ENCODE results near the gene CREB5.

CREB5 gene

GRCh38 chr7:28654110-28654509 is 241.8 kb downstream of the CREB5 start:
- Mint-ChIP-seq H3K27ac (no peak overlapping the region), H3K36me3 (ENCODE audit: low read depth) (no peaks in the 10 kb centered on the region), H3K4me1 (ENCODE audit: low read depth) (peaks cover 4% of the 10 kb centered on the region), H3K4me3 (no peak overlapping the region), H3K27me3 (peaks cover 4% of the 10 kb centered on the region), H3K9me3 (no peaks in the 10 kb centered on the region)
- intact Hi-C loops (cut with micrococcal nuclease): no loop called here

GRCh38 chr7:28656529-28656928 is 244.2 kb downstream of the CREB5 start:
- H3K9me3 Mint-ChIP-seq: peaks cover 13% of the 10 kb centered on the region
- H3K4me1 Mint-ChIP-seq (ENCODE audit: low read depth): peaks cover 7% of the 10 kb centered on the region
- H3K36me3 Mint-ChIP-seq (ENCODE audit: low read depth): peaks cover 7% of the 10 kb centered on the region
- peaks cover 4% of the 10 kb centered on the region for H3K27me3 Mint-ChIP-seq
- H3K4me3 Mint-ChIP-seq: no peak overlapping the region
- intact Hi-C loops (cut with micrococcal nuclease): no loop called here
- no peak overlapping the region for H3K27ac Mint-ChIP-seq

GRCh38 chr7:28658381-28658780 is 246.1 kb downstream of the CREB5 start:
- intact Hi-C loops (cut with micrococcal nuclease): no loop called here
- peaks cover 13% of the 10 kb centered on the region for H3K9me3 Mint-ChIP-seq
- H3K27ac Mint-ChIP-seq: no peak overlapping the region
- peaks cover 12% of the 10 kb centered on the region for H3K4me1 Mint-ChIP-seq (ENCODE audit: low read depth)
- peaks cover 9% of the 10 kb centered on the region for H3K27me3 Mint-ChIP-seq
- peaks cover 7% of the 10 kb centered on the region for H3K36me3 Mint-ChIP-seq (ENCODE audit: low read depth)
- no peak overlapping the region for H3K4me3 Mint-ChIP-seq

- Mint-ChIP-seq H3K4me1 (ENCODE audit: low read depth) (peaks cover 12% of the 10 kb centered on the region), H3K4me3 (no peak overlapping the region), H3K9me3 (peaks cover 13% of the 10 kb centered on the region), H3K36me3 (ENCODE audit: low read depth) (peaks cover 7% of the 10 kb centered on the region), H3K27ac (no peak overlapping the region), H3K27me3 (peaks cover 11% of the 10 kb centered on the region)
- intact Hi-C loops (cut with micrococcal nuclease): no loop called here
These were observed 247.8 kb downstream of the CREB5 start for GRCh38 chr7:28660132-28660531.

GRCh38 chr7:28661826-28662595 is 249.7 kb downstream of the CREB5 start:
- Mint-ChIP-seq H3K27me3 (peaks cover 11% of the 10 kb centered on the region), H3K4me3 (no peak overlapping the region), H3K27ac (no peak overlapping the region)

GRCh38 chr7:28666154-28666553 is 253.8 kb downstream of the CREB5 start:
- intact Hi-C loops (cut with micrococcal nuclease): no loop called here
- Mint-ChIP-seq H3K4me3 (no peak overlapping the region), H3K4me1 (ENCODE audit: low read depth) (peaks cover 23% of the 10 kb centered on the region), H3K9me3 (peaks cover 3% of the 10 kb centered on the region), H3K27me3 (peaks cover 11% of the 10 kb centered on the region), H3K27ac (no peak overlapping the region), H3K36me3 (ENCODE audit: low read depth) (no peaks in the 10 kb centered on the region)

More at GRCh38 chr7:28661826-28662595, 249.7 kb downstream of the CREB5 start:
- peaks cover 12% of the 10 kb centered on the region for H3K4me1 Mint-ChIP-seq (ENCODE audit: low read depth)
- intact Hi-C loops (cut with micrococcal nuclease): no loop called here
- H3K9me3 Mint-ChIP-seq: peaks cover 13% of the 10 kb centered on the region
- peaks cover 7% of the 10 kb centered on the region for H3K36me3 Mint-ChIP-seq (ENCODE audit: low read depth)

GRCh38 chr7:28668085-28668484 is 255.8 kb downstream of the CREB5 start:
- Mint-ChIP-seq H3K4me3 (no peak overlapping the region), H3K27me3 (peaks cover 4% of the 10 kb centered on the region), H3K4me1 (ENCODE audit: low read depth) (peaks cover 14% of the 10 kb centered on the region), H3K27ac (no peak overlapping the region), H3K36me3 (ENCODE audit: low read depth) (no peaks in the 10 kb centered on the region), H3K9me3 (no peaks in the 10 kb centered on the region)
- intact Hi-C loops (cut with micrococcal nuclease): no loop called here

GRCh38 chr7:28669330-28669729 is 257.0 kb downstream of the CREB5 start:
- H3K27me3 Mint-ChIP-seq: peaks cover 3% of the 10 kb centered on the region
- no peaks in the 10 kb centered on the region for H3K36me3 Mint-ChIP-seq (ENCODE audit: low read depth)
- no peaks in the 10 kb centered on the region for H3K9me3 Mint-ChIP-seq
- peaks cover 14% of the 10 kb centered on the region for H3K4me1 Mint-ChIP-seq (ENCODE audit: low read depth)
- peak overlapping the region; percentile 66 for H3K27ac Mint-ChIP-seq
- intact Hi-C loops (cut with micrococcal nuclease): no loop called here
- no peak overlapping the region for H3K4me3 Mint-ChIP-seq

GRCh38 chr7:28671526-28671925 is 259.2 kb downstream of the CREB5 start:
- Mint-ChIP-seq H3K9me3 (no peaks in the 10 kb centered on the region), H3K27me3 (no peaks in the 10 kb centered on the region), H3K27ac (no peak overlapping the region), H3K36me3 (ENCODE audit: low read depth) (no peaks in the 10 kb centered on the region), H3K4me1 (ENCODE audit: low read depth) (peaks cover 14% of the 10 kb centered on the region), H3K4me3 (no peak overlapping the region)
- intact Hi-C loops (cut with micrococcal nuclease): no loop called here

GRCh38 chr7:28672397-28672797 is 260.1 kb downstream of the CREB5 start:
- Mint-ChIP-seq H3K9me3 (no peaks in the 10 kb centered on the region), H3K4me1 (ENCODE audit: low read depth) (peaks cover 16% of the 10 kb centered on the region), H3K27me3 (no peaks in the 10 kb centered on the region), H3K36me3 (ENCODE audit: low read depth) (no peaks in the 10 kb centered on the region), H3K4me3 (no peak overlapping the region), H3K27ac (no peak overlapping the region)
- intact Hi-C loops (cut with micrococcal nuclease): no loop called here

GRCh38 chr7:28674359-28674782 is 262.1 kb downstream of the CREB5 start:
- peaks cover 19% of the 10 kb centered on the region for H3K4me1 Mint-ChIP-seq (ENCODE audit: low read depth)
- no peak overlapping the region for H3K27ac Mint-ChIP-seq
- intact Hi-C loops (cut with micrococcal nuclease): no loop called here
- H3K36me3 Mint-ChIP-seq (ENCODE audit: low read depth): no peaks in the 10 kb centered on the region
- no peaks in the 10 kb centered on the region for H3K27me3 Mint-ChIP-seq
- H3K4me3 Mint-ChIP-seq: no peak overlapping the region
- H3K9me3 Mint-ChIP-seq: no peaks in the 10 kb centered on the region

- H3K36me3 Mint-ChIP-seq (ENCODE audit: low read depth): no peaks in the 10 kb centered on the region
- peaks cover 15% of the 10 kb centered on the region for H3K4me1 Mint-ChIP-seq (ENCODE audit: low read depth)
- H3K27ac Mint-ChIP-seq: no peak overlapping the region
- no peak overlapping the region for H3K4me3 Mint-ChIP-seq
- no peaks in the 10 kb centered on the region for H3K27me3 Mint-ChIP-seq
- intact Hi-C loops (cut with micrococcal nuclease): no loop called here
- H3K9me3 Mint-ChIP-seq: no peaks in the 10 kb centered on the region
These were observed 263.1 kb downstream of the CREB5 start for GRCh38 chr7:28675429-28675828.

GRCh38 chr7:28677668-28678067 is 265.4 kb downstream of the CREB5 start:
- intact Hi-C loops (cut with micrococcal nuclease): no loop called here
- Mint-ChIP-seq H3K4me1 (ENCODE audit: low read depth) (peaks cover 29% of the 10 kb centered on the region), H3K4me3 (no peak overlapping the region), H3K36me3 (ENCODE audit: low read depth) (no peaks in the 10 kb centered on the region), H3K9me3 (no peaks in the 10 kb centered on the region), H3K27ac (peak overlapping the region; percentile 55), H3K27me3 (no peaks in the 10 kb centered on the region)

GRCh38 chr7:28678431-28678965 is 266.2 kb downstream of the CREB5 start:
- Mint-ChIP-seq H3K27me3 (no peaks in the 10 kb centered on the region), H3K4me1 (ENCODE audit: low read depth) (peaks cover 37% of the 10 kb centered on the region), H3K27ac (no peak overlapping the region), H3K4me3 (no peak overlapping the region), H3K9me3 (no peaks in the 10 kb centered on the region), H3K36me3 (ENCODE audit: low read depth) (no peaks in the 10 kb centered on the region)
- intact Hi-C loops (cut with micrococcal nuclease): no loop called here

All from dendritic cell treated with granulocyte-macrophage colony-stimulating factor and Interleukin-4, amounts not matched to agents 40 ng/mL and 50 ng/mL, for 4 days (primary cell).